OCI-M1 (cell line): ENCODE data around the gene MTUS2.

Experiments
- DNase-seq: peaks from one replicate; lab custom pipeline; 2025; lab: John Stamatoyannopoulos, UW

Gene MTUS2

DNA sequence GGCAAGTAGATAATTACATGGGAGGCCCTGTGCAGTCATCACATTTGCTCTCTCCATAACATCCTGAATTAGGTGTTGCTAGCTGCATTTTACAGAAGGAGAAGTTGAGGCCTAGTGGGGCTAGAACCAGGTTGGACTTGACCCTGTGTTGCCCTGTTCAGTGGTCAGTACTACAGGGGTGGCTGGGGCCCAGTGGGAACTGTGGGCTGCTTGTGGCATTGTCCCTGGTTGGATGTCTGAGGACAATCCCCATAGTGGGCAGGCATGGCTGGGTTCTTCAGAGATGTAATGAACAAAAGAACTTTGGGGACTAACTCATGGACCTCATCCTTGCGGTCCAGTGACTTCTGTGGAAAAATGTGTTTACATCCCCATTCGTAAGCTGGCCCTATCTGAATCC is 38.9 kb downstream of the MTUS2 start:
- no peak for DNase-seq

DNA sequence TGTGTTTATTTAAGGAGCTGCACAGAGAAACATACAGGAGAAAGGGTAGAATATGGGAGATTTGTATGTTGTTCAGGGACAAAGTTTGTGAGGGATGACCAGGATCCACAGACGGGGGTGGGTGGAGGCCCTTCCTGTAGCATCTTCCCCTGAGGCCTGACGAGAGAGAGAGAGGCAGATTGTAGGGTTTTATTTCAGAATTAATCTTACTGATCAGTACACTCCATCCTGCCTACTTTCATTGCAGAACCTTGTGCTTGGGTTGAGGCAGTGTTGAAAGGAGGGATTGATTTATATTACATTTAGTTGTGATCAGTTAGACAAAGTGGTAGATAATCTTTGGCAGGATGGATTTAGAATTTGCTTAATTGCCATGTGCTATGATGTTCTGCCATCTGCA is 39.6 kb downstream of the MTUS2 start:
- no peak for DNase-seq

DNA sequence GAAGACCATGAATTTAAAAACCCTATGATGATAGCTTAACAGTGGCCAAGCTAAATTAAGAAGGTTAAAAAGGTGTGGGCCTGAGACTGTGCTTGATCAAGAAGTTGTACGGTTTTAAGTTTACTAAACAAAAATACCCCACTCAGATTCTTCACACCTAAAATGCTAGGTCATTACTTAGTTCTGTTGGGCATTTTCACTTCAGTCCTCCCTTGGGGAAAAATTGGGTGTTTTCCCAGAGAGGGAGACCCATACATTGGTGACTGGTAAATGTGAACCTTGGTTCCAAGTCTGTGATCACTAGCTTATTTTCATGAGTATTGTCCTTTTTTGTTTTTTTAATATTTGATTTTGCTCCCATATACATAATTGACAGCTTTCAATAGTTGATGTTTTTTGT is 44.4 kb downstream of the MTUS2 start:
- no peak for DNase-seq

DNA sequence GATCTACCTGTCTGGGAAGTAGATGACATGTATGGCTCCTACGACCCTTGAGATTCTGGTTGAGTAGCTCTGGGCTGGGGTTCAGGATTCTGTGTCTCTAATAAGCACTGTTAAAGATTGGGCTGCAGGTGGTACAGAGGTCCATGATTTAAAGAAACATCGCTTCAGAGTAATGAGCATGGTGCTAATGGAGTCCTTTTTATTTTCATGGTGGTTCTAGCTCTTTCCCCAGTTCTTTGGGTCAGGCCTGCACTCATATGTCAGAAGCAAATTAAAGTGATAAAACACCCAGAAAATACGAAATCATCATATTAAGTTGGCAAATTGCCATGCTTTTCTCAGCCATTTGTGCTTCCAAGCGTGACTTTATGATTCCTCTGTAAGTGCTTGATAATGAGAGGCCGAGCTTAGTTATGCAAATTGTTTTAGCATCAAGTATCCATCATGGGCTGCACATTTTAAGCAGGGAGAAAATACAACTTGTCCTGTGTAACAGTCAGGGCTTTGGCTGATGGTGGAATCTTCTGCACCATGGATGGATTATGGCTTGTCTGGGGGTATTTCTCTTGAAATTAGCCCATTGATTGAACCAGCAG is 45.1 kb downstream of the MTUS2 start:
- no peak for DNase-seq

DNA sequence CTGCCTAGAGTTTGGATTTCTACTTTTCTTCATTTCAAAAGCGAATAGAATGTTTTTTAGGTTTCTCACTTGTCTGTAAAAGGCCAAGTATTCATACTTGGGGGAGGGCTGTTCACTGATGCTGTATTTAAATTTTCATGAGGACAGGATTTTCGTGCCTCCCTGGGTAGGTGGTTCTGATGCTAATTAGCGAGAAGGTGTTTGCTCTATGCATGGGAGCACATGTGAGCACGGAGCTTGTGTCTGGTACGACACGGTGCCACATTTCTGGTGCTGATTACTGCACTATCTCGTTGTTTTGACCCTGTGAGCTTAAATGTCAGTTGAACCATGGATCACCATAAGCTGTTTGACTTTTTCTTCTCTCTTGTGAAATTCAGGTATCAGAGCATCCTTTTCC is 45.8 kb downstream of the MTUS2 start:
- DNase-seq, result no peak

DNA sequence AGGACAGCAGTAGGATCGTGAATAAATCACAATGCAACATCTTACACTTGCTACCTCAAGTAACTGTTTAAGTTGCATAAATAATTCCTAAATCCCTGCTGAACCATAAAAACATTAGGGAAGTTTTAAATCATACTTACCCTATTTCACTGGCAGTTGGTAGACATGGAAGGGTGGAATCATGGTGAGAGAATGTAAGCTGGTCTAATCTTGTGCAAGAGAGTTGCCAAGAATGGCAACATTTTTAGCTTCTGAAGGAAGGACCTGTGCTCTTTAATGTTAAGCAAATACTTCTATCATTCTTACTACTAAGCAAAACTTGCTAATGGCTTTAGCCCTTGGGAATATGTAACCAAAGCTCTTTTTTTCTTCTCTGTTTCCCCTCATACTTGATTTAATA is 46.8 kb downstream of the MTUS2 start:
- DNase-seq, result no peak

DNA sequence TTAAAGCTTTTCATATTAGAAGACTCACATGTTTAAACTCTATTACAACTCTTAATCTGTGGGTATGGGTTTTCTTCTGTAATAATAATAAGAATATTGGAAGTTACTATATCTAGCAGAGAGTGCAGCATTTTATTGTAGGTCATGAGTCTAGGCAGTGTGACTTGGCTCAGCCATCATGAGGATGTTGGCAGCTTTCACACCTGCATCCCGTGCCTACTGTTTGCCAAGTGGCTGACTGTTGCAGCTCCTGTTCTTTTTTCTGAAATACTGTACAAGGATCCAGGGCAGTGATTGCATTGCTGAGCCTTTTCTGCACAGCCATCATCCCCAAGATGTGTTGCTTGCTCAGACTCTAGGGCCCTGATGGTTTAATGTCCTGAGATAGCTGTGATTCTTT is 47.4 kb downstream of the MTUS2 start:
- no peak for DNase-seq

DNA sequence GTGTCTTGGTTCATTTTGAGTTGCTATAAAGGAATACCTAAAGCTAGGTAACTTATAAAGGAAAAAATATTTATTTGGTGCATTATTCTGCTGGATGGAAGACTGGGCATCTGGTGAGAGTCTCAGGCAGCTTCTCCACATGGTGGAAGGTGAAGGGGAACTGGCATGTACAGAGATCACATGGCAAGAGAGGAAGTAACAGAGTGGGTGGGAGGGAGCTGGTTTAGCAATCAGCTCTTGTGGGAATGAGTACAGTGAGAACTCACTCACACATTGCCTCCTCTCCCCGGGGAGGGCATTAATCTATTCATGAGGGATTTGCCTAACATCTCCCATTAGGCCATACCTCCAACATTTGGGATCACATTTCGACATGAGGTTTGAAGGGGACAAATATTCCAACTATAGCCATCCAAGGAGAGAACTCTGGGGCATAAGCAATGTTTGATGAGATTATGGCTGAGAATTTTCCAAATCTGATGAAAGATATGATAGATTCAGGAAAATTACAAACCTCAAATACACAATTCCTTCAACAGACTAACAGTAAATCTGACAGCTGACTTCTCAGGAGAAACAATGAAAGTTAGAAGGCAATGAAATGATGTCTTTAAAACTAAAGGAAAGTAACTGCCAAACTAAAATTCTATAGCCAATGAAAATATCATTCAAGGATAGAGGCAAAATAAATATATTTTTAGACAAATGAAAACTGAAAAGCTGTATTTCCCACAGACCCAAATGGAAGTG is 52.5 kb downstream of the MTUS2 start:
- DNase-seq, result no peak

DNA sequence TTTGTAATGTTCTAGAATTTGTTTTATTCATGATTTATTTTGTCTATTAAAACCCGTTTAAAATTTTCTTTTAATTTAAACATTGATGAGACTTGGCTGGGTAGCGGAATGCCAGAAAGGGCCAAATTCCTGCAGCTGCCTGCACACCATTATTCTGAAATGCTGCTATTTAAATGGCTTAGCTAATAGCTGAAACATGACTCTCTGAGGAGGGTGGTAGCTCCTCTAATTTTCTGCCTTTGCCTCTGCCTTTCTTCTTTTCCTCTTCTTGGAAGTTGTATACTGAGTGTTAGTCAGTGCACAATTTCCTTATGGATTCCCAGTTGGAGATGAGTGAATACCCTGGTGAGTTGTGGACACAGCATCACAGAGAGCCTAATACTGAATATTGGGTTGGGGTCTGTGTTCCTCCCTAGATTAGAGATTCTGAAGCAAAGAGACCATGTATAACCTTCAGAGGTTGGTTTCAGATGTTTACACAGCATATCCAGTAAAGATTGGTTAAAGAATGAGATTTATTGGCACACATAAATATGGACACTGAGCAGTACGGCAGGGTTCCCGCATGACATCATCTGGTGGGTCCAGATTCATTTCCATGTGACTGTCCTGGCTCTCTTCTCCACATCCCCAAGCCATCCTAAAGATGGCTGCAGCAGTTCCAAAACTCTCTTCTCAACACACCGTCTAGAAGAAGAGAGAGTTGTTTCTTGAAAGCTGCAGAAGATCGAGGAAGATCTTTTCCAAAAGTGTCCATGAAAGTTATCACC is 55.9 kb downstream of the MTUS2 start:
- no peak for DNase-seq

DNA sequence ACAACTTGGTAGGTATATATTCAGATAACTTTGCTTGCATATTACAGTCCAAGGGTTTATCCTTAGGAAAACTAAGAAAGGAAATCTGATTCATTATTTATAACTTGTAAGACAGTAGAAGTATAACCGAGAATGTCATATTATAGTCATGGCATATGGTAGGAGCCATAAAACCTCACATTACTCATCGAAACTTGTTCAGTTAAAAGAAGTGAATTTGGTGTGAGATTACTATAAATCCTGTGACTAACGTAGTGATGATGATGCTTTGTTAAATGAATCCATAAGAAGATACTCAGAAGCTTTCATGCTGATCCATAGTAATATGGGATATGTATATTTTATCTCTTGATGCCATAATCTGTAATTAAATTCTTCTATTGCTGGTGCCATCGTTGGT is 57.3 kb downstream of the MTUS2 start:
- DNase-seq, result no peak

DNA sequence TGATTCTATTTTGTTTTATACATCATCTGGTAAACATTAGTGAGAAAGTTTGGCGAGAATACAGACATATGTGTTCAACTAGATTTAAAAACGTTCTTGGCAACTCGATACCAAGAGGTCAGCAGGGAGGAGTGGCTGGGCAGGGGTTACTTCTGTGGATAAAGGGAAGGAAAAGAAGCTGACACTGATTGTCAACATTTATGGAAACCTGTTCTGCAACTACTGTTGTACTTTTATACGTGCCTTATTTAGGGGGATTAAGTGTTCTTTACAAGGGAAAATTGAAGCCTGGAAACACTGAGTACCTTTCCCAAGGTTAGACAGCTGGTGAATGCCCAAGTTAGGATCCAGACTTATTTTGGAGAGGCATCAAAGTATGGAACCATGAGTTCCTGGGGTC is 65.0 kb downstream of the MTUS2 start:
- DNase-seq, result no peak

DNA sequence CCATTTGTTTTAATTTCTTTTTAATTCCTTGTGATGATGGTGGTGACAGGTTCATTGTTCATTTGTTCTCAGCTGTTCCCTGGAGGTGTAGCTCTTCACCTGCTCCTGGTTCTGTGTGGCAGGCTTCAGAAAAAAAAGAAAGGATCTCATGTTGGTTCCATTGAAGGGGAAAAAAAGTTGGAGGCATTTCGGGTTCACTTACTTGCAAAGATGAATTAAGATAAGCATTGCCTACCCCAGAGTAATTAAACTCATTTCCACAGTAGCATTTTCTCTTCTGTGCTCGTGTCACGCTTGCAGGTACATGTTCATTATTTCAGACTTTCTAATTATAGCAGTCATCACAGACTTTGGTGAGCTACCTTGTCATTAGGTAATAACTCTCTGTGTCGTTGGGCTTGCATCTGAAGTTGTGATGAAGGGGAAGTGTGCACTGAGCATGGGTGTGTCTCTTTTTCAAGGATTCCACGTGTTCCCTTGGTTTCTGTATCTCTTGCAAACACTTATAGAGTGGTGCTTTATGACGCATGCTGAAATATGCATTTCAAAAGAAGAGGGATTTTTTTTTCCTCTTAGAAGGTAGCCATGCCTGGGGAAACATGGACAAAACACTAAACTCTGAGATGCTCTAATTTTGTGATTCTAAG is 69.1 kb downstream of the MTUS2 start:
- DNase-seq, result no peak

DNA sequence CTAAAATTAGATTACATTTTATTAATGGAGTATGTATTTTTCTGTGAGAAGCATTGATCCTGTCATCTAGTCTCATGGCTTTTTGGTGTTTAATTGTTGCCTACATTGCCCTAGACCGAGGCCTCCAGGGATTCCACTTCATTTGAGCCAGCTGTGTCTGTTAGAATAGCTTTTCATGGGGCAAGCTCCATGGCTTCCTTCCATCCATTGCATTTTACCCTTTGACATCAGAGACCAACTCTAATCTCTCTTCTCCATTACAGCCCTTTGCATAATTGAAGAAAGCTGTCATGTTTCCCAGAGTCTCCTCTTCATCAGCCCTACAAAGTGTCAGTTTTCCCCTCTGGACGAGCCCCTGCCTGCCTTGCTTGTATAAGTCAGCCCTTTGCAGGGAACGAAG is 70.6 kb downstream of the MTUS2 start:
- DNase-seq, result no peak

DNA sequence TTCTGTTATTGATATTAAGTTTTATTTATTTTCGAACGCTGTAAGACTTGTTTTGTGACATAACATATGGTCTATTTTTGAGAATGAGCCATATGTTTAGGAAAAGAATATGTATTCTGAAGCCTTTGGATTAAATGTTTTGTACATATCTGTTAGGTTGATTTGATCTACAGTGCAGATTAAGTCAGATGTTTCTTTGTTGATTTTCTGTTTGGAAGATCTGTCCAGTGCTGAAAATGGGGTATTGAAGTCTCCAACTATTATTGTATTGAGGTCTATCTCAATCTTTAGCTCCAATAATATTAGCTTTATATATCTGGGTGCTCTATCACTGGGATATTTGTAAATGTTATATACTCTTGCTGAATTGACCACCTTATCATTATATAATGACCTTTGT is 97.9 kb downstream of the MTUS2 start:
- DNase-seq, result no peak

DNA sequence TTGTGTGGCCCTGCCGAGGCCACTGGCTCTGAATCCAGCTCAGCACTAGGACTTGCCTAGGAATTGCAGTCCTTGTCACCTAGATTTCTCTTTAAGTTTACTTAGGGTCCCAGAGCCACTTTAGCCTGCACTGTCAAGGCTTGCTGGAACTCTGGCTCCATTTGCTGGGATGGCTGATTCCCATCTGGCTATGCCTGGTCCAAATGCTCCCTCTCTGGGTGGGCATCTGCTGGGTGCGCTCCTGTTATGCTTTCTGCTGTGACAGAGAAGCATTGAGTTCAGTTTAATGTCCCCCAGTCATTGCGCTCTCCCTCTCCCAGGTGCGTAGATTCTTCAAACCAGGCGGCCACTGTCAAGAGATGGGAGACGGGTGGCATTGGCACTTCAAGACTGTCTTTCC is 102.2 kb downstream of the MTUS2 start:
- no peak for DNase-seq

DNA sequence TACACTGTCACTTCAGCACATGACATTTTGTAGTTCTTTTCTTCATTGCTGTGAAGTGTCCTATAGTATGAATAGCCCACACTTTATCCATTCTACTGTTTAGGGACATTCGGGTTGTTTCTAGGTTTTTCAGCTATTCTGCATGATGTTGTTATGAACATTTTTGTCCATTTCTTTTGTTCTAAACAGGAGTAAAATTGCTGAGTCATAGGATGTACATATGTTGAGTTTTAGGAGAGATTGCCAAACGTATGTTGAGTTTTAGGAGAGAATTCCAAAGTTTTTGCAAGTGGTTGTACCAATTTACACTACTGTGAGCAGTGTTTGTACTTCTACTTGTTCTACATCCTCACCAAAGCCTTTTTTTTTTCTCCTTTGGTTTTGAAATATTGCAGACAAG is 115.0 kb downstream of the MTUS2 start:
- DNase-seq, result no peak

DNA sequence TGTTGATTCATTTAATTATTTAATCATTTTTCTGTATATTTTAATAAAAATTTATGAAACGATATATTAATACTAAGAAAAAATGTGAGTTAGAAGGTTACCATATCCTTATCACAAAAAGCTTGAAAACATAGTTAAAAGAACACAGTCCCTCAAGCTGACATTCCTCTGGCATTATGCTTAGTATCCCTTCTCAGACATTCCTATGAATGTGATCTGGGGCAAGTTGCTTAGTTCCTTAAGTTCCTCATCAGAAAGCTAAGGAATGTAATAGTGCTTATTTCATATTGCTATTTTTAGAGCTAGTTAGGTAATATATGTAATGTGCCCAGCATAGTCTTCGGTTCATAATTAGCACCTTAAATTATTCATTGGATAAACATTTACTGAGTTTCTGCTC is 122.8 kb downstream of the MTUS2 start:
- DNase-seq, result no peak

DNA sequence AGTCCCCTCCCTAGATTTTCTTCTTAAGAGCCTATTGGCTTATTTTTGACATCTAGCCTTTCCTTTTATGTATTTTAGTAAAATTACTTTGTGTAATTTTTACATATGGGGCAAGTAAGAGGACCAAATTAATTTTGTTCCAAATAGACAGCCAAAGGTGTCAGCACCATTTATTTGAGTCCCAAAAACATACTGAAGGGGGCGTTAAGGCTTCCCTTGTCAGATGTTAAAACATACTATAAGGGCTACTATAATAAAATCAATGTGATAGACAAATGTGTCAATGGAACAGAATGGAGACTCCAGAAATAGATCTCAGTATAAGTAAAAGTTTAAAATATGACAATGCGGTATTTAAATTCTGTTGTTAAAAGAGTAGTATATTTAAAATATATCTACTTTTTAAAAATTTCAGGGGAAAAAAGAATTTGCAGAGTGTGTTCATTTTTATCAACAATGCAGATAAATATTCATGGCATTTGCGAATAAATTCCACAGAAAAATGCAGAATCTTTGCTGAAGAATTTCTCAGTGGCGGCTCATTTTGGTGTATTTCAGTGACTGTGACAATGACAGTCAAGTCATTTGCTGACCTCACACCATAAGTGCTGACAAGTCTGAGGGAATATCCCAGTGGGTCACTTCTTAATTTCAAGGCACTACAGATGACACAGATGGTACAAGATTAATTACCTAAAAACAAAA is 133.7 kb downstream of the MTUS2 start:
- no peak for DNase-seq

DNA sequence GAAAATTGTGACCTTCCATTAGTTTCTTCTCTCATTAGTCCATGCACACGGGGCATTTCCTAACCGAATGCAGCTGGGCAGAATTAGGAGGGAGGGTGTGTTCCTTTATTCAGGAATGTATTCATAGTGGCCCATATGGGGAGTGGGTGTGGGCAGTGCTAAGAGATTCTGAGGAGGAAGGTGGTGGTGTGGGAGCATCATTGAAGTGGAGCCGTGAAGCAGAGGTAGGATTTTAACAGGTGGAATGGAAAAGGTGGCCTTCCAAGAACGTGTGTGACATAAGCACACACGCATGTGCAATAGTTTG is 134.2 kb downstream of the MTUS2 start:
- DNase-seq, result no peak

DNA sequence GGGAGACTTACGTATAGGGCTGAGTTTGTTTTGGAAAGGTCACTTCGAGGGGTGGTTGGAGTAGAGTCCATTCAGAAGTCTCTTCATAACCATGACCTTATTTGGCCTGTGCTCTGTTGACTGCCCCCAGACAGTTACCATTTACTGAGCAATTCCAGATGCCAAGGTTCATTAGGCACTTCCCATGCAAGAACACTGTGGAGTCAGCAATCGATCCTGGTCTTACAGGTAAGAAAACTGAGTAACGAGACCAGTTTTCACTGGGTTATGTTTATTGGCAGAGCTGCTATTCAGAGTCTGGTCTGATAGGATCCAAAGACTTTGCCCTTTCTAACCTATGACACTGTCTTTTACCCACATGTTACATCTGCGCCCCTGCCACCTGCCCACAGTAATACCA is 134.7 kb downstream of the MTUS2 start:
- no peak for DNase-seq

DNA sequence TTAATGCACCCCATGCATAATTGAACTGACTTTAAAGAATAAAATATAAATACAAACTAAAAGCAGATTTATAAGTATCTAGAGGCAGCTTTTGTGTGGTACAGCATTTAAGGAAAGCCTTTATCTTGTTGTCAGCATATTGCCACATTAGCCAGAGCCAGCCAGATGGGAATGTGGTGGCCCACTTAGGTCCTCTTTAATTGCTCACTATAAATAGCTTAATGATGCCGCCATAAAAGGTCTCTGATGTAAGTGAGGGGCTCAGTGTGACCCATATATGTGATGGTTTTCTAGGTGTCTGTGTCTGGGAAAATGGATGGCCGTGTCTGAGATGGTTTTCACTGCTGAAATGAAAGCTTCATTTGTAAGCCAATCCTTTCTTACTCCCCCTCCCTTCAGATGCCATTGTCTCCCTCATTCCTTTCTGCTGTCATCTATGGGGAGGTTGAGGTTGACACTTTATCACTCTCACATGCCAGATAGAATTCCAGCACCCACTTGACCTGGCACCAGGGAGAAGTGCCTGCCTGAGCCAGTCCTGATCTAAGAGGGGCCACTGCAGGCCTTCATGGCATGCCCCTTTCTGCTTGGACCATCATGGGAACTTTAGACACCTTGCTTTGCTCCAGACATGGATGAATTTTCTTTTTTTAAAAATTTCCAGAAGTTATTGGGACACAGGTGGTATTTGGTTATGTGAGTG is 135.3 kb downstream of the MTUS2 start:
- DNase-seq, result no peak

DNA sequence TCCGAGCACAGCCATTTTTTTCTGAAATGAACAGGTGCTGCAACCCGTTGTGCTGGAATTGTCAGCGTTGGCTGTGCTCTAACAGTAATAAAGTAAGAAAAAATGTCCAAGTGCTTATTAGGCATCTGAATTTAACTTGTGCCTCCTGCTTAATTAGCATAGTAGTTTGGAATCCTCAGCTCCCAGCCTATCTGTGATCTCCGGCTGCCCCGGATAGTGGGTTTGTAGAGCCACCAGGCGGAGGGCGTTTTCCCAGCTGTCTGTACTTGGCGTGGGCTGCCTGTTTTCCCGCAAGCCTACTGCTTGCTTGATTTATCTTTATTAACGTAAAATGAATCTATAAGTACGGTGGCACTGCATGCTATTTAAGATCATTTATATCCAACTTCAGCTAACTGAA is 137.9 kb downstream of the MTUS2 start:
- DNase-seq, result no peak
